NCI-H2107 treated with DMSO at 0.1 percent for 48 hours (cell line): ENCODE measurements around the gene ZNF385C.
"Not testable (repeated sequence)": the region's sequence is repeated elsewhere in the genome, so short reads cannot be mapped to it uniquely, and the experiment has no call there.

Experiments used
- DNase-seq: peaks from one replicate; lab custom pipeline; 2025; ENCODE audit not compliant: unreplicated experiment; lab: John Stamatoyannopoulos, UW

Gene ZNF385C

DNA sequence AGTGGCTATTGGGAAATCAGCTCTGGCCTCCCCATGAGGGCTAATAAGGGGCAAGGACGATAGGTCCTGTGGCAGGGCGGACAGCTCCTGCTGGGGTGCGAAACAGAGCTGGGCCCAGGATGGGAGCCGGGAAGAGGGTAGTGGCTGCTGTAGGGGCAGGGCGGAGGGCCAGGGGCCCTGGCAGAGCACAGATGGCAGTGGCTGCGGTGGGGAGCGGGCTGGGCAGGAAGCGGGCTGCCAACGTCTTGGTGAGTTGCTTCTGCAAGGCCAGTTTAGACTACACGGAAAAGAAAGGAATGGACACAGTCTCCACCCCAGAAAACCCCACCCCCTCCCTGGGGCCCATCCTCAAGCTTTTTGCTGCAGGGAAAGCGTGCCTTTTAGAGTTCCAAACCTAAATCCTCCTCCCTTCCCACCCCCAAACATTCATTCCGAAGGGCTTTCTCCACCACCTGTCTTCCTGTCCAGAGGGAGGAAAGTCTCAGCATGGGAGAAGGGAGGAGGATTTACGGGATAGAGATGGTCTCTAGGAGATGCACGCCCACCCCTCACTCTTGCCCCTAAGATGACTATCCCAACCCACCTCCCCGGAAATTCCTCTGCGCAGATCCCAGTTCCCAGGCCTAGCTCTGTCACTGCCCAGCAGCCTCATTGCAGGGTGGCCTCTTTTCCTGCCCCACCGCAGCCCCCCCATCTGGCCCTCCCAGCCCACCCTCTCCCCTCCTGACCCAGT, 71.2 kb downstream of the ZNF385C start:
- DNase-seq, result no peak

GRCh38 chr17:42025936-42026335, 72.3 kb downstream of the ZNF385C start:
- DNase-seq, result no peak

DNA sequence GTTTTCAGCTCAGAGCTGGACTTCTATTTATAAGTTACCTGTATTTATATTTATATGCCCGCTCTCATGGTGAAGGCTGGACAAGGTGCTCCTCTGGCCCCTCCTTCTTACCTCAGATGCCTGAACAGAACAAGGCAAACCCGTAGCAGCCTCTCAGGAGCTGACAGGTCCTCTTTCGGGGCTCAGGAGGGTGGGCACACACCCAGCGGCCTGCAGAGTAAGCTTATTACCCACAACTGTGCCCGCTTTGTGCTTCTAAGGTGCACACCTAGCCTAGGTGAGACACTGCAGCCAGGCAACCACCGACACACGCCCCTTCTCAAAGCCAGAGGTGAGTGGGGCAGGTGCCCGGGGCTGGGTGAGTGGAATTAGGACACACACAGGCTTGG, 73.1 kb downstream of the ZNF385C start:
- DNase-seq, result no peak

GRCh38 chr17:42023524-42024349, 74.5 kb downstream of the ZNF385C start:
- DNase-seq, result no peak

- DNase-seq, result not testable (repeated sequence)
Observed at GRCh38 chr17:42020845-42021244, 77.4 kb downstream of the ZNF385C start.

DNA sequence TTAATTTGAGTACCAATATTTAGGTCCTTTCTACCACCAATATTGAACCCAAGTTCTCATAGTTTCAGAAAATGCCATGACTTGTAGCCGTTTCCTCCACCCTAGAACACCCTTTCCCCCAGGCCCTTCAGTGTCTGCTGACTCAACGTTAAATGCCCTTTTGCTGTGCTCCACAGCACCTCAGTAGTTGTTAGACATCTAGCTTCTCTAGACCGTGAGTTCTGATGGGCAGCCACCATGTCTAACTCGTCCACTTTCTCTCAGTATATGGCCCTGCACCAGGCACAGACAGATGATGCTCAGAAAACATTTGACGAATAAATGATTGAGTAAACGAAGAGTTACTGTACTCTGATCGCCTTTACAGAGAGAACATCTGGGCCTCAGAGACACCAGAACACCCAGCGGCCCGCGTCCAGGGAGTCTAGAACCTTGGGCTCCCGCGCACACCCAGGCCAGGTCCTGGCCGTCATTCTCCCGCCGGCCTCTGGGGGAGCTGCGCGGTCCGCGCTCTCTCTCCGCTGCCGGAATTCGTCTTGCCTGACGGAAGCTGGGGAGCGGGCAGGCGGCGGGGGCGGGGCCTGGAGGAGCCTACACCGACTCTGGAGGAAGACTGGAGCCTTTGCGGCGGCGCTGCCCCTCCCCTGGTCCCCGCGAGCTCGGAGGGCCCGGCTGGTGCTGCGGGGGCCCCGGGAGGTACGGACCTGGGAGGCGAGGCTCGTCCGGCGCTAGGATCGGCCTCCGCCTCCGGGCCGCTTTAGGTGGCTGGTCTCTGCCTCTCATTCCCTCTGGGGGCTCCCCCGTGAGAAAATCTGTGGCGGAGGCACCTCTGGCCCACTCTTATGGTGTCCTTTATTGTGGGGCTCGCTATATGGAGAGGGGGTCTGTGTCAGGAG, 78.5 kb downstream of the ZNF385C start, which contains the start of gene NKIRAS2:
Gene NKIRAS2 (plus strand): TSS at position 582 of the 896 bp plus-strand sequence. CDS start 1,488 bp downstream, outside the sequence.
- DNase-seq, result peak; percentile 75

- no peak for DNase-seq
Observed at GRCh38 chr17:42018988-42019387, 79.3 kb downstream of the ZNF385C start.

- no peak for DNase-seq
Observed at GRCh38 chr17:42018339-42018738, 79.9 kb downstream of the ZNF385C start.

DNA sequence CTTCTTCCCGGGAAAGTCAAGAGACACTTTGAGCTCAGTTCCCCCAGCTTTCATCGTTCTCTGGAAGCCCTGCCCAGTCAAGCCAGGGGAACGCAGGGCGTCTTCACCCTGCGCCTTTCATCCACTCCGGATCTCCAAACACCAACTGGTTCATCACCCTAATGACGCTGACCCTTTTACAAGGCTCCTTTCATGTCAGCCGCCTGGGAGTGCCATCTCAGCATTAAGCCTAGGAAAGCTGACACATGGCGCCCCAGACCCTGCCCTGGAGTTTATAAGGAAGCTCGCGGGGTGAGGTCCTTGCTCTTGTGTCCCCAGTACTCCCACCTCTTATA, 80.4 kb downstream of the ZNF385C start:
- no peak for DNase-seq

DNA sequence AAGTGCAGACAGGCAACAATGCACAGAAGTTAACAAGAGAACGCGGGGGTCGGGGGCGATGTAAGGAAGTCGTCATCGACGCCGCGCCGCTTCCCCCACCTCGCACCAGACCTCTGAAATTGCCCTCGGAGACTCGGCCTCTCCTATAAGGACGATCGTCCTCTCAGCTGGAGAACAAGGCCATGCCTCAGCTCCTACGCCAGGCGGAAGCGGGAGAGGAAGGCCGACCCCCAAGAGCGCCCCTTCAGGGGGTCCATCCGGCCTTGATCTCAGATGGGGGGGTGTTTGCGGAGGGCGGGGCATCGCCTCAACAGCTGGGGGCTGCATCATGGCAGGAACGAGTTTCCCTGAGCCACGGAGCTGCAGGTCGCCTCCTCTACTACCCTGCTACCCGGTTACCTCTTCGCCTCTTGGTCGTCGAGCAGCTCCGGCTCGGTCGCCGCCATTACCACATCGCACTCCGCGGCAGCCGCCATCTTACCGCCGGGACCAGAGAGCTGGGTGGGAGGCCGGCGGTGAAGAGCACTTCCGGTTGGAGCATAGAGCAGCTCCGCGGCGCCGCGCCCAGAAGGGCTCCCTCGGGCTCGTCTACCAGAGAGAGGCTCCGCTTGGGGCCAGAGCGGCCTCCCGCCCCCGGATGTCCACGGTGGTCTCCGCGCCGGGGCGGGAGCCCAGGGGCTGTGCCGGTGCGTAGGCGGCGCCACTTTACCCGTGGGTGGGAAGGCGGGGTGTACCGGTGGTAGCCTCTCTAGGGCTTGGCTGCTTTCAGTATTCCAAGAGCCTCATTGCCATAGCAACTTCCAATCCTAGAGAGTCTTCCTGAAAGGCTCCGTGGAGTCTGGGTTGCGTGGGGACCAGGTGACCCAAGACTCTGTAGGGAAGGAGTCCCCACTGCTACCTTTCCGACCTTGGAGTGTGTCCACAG, 81.1 kb downstream of the ZNF385C start, which contains the start of gene DNAJC7:
Gene DNAJC7 (minus strand): TSS at position 499 of the 925 bp plus-strand sequence. CDS start 23 bp downstream, at position 476.
- peak; percentile 84 for DNase-seq

GRCh38 chr17:42016411-42016831, 81.9 kb downstream of the ZNF385C start:
- peak; percentile 10 for DNase-seq

DNA sequence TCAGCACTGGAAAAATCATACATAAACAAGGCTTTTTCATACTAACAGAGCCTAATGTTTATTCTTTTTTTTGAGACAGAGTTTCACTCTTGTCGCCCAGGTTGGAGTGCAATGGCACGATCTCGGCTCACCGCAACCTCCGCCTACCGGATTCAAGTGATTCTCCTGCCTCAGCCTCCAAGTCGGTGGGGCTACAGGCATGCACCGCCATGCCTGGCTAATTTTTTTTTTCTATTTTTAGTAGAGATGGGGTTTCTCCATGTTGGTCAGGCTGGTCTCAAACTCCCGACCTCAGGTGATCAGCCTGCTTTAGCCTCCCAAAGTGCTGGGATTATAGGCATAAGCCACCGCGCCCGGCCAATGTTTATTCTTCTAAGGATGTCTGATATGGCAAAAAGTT, 84.5 kb downstream of the ZNF385C start:
- not testable (repeated sequence) for DNase-seq

DNA sequence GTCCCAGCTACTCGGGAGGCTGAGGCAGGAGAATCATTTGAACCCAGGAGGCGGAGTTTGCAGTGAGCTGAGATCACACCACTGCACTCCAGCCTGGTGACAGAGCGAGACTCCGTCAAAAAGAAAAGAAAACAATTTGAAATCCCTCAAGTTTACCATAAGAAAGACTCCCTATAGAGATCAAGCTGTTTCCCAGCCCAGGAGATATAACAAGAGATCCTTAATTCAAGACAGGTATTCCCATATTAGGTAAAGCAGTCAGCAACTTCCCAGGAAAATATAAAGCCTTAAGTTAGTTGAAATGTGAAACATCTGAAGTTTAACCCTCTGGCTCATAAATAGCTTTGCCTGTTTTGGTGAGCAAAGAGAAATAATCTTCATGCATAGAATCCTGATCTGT, 85.9 kb downstream of the ZNF385C start:
- not testable (repeated sequence) for DNase-seq

DNA sequence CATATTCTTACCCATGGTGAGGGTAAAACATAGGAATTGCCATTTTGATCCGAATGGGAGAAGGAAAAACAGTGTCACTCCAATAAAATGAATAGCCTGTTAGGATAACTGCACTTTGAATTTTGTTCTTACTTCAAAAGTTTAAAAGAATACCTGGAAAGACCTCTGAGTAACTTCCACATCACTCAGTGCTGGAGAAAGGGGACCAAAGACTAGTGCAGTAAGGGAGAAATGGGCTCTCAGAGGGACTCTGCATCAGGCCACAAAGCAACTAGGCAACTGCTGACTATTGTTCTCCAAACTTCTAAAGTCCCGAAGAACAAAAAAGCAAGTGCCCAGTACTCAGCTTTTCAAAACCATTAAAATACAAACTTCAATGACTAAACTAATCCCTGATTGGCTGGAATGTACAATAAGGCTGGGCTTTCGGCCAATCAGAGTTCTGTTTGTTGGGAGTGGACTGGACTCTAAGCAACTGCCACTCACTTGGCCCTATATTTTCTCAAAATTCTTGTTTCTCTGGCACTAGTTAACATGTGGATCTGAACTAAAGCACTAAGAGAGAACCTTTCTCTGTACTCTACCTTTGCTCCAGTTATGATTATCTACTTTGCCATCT, 87.3 kb downstream of the ZNF385C start:
- DNase-seq, result no peak

DNA sequence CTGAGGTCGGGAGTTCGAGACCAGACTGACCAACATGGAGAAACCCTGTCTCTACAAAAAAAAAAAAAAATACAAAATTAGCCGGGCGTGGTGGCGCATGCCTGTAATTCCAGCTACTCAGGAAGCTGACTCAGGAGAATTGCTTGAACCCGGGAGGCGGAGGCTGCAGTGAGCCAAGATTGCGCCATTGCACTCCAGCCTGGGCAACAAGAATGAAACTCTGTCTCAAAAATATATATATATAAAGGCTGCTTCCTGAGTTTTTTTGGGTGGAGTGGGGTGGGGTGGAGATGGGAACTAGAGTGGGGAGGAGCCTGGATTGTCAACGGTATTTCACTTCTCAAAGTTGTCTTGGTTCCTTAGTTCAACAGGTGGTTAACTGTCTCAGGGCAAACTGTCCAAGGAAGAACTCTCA, 88.0 kb downstream of the ZNF385C start:
- not testable (repeated sequence) for DNase-seq

- DNase-seq, result no peak
Observed at GRCh38 chr17:42009170-42009569, 89.1 kb downstream of the ZNF385C start.

- DNase-seq, result no peak
Observed at GRCh38 chr17:42005166-42005565, 93.1 kb downstream of the ZNF385C start.

- DNase-seq, result no peak
Observed at GRCh38 chr17:42002792-42003301, 95.4 kb downstream of the ZNF385C start.

GRCh38 chr17:42002175-42002791, 96.0 kb downstream of the ZNF385C start:
- DNase-seq, result no peak
